NCI-H524 treated with DMSO at 0.1 percent for 48 hours (cell line): ENCODE data around the gene SPACA7.

Experiments
- DNase-seq: peaks from one replicate; lab custom pipeline; 2025; lab: John Stamatoyannopoulos, UW

Gene SPACA7

DNA sequence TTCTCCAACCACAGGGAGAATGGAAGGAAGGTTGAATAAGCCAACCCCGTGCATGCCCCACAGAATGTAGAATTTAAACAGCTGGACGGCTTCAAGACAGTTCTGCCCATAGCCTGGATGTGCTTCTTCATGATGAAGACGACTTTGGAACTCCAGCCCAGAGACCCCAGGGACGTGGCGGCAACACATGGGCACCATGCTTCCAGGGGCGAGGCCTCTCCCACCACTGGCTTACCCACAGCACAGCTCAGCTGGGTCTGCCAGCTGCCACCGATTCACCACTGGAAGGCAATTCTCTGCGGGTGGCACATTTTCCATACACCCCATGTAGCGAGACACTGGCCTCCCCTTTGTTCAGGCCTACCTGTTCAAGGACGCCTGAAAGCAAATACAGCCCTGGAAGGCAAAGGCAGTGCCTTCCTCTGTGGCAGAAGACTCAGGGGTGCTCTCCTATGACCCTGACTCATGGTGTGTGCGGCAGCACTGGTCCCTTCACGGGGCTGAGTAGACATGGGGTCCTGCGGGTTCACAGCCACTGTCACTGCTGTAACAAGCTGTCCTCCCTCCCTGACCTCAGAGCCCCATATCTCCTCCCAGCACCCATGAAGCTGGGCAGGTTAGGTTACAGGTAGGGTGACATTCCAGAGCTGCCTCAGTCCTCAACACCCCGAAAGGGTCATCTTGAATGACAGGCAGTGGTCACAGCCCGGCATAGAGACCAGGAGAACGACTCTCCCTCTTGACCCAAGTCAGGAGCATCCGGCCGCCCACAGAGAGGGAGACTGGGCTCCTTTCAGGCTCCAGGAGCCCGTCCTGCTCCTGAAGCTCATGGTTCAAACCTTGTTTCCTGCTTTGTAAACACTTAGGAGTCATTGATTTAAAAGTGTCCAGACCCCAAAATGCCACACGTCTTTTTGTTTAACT, 72.7 kb downstream of the SPACA7 start:
- no peak for DNase-seq

DNA sequence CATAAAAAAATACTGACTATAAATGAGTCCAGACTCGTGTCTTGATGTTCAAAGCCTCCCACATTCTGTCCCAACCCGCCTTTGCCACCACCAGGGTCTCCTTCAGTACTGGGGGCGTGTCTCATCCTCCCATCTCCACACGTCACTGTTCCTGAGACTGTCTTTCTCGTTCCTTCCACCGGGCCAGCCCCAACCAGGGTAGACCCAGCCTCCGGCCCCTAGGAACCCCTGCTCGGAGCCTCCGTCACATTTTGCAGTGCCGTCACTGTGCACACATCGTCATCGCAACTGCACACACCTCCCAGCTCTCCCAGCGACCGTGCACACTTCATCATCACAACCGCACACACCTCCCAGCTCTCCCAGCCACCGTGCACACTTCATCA, 73.4 kb downstream of the SPACA7 start:
- DNase-seq, result no peak

DNA sequence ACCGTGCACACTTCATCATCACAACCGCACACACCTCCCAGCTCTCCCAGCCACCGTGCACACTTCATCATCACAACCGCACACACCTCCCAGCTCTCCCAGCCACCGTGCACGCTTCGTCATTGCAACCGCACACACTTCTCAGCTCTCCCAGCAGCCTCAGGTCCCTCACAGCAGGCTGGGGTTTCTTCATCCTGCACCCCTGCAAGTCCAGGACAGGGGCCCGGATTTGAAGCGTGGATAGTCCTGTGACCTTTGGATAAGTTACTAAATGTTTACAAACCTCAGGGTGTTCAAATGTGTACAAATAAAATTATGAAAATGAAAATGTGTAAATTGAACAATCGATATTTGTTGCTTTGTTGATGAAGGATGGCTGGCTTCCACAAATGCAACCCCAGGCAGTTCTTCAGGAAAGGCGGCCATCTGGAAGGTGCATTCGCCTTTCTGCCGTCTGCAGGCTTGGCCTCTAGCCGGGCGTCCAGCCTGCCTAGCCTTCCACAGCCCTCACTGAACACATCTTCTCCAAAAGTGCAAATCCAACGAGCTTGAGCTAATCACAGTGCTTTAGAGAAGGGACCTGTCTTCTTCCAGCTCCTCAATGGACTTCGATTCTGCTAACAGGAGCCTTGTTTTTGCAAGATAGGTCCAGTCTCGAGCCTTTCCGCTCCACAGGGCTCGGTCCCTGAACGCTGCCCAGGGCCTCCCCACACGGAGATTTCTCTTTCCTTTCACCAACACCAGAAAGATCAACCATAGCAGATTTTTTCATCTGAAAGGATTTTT, 74.2 kb downstream of the SPACA7 start:
- DNase-seq, result no peak

DNA sequence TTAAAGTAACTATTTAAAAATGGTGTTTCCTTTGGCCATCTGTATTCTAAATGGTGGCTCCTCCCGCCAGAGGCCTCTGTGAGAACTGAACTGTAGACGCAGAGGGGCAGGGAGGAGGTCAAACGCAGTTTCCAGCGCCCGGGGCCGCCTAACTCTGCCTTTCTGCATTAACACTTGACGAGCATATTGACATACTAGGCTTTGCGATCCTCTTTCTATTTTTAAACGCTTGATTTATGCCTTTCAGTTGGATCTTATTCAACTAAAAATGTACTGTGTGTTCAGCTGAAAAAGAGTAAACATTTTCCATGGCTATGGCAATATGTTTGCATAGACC, 74.7 kb downstream of the SPACA7 start:
- DNase-seq, result no peak

DNA sequence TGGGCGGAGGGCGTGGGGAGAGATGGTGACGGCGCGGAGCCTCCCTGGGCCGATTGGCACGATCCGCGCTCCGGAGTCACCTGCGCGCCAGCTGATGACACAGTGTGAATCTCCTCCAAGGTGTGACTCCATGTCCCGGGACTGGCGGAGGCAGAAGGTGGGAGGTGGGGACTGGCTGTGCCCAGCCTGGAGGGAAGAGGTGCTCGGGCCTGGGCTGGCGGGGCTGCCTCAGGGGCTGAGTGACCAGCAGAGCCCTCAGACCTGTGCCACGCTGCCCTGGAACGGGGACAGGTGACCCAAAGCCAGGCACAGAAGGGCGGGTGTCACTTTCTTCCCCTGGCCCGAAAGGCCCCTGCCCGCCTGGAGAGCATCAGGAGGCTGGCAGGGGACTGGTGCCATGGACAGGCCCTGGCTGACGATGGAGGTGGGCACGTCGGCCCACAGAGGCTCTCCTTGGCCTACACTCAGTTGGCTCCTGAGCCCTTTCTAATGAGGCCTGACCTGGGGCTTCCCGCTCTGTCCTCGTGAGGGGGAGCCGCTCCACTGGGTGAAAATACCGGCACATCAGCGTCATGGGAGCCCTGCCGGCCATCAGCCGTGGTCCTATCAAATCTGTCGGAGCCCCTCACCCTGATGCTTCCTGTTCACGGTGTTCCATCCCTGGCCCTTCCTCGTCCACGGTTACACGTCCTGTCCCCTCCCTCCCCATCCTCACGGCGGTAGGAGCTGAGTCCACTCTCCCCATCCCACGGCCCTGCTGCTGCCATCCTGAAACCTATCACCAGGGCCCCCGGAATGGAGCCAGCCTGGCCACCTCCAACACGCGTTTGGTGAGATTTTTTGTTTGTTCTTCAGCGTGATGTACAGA, 75.6 kb downstream of the SPACA7 start:
- DNase-seq, result no peak

DNA sequence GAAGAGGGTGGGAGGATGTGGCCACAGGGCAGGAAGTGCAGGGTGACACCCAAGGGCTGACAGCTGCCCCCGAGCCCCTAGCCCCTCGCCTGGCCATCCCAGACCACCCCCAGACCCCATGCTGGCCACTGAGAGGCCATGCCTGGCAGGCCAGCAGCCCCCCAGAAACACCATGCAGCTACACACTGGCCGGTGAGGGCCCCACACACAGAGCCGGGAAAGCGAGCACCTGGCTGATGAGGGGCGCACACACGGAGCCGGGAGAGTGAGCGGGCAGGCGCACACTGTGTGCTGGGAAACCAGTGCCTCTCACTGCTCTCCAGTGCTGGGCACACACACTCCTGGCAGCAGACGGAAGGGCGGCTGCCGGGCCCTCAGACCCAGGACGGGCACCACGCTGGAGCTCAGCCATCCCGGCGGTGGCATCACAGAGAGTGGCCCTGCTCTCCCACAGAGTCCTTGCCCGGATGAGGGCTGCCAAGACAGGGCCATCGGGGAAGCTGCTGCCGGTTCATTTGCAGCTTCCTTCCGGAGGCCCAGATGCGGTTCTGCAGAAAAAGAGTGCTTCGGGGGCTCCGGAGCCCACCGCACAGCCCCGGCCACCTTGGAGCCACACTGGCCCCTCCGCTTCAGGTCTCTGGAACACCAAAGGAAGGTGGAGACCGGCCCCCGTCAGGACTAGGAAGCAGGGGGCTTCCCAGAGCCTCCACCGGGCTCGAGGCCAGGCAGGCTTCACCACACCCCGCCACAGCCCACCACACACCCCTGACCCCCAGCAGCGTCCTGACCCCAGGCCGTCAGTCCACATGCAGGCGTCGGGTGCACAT, 76.4 kb downstream of the SPACA7 start:
- DNase-seq, result no peak

DNA sequence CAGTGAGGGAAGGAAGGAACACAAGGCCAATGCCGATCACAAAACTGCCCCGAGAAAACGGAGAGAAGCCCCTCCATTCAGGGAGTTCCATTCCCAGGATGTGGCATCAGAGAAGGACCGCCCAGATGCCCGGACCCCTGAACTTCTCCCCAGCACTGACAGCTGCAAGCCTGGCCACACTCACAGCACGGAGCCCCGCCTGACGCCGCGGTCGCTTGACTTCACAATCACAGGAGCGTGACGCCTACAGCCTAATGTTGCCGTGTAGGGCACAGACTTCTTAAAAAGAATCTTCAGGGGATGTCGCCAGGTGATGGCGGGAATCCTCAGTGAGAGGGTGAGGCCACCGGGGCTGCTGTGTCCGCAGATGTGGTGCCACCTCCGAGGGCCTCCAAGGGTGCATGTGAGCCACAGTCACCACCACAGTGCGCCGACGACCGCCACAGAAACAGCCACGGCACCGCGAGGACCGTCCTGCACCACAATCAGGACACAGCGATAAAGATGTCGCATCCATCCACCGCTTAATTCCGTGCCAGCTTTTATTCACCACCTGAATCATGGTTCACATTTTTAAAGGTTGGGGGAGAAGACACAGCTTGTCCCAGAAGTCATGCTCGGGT, 77.2 kb downstream of the SPACA7 start:
- DNase-seq, result no peak

DNA sequence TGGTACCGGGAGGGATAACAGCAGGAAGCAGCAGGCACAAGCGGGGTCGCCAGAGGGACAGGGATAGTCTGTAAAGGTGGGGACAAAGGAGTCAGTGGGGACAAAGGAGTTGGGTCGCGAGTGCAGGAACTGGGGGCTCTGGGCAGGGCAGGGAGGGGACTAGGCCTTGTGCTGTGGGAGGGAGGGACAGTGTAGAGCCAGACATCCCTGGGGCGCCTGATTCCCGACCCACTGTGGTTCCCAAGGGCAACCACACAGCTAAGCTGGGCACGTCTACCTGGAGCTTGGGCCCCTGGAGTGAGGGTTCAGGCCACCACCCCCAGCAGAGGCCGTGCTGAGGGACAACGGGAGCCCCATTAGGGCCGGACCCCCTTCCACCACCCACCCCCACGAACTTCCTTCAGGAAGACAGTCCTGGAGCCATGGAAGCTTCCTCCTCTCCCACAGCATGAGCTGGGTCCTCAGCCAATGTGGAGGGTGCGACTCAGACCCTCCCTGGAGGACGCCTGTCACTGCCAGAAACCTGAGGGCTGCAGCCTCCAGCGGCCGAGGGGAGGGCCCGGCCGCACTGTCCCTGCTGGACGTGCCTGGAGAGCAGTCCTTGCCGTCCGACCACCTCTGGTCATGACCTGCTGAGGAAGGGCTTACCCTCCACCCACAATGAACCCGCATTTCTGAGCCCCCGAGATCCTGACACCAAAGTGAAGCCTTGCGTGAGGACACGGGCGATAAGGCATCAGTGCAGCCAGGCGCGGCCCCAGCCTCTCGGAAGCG, 77.9 kb downstream of the SPACA7 start:
- DNase-seq, result no peak

DNA sequence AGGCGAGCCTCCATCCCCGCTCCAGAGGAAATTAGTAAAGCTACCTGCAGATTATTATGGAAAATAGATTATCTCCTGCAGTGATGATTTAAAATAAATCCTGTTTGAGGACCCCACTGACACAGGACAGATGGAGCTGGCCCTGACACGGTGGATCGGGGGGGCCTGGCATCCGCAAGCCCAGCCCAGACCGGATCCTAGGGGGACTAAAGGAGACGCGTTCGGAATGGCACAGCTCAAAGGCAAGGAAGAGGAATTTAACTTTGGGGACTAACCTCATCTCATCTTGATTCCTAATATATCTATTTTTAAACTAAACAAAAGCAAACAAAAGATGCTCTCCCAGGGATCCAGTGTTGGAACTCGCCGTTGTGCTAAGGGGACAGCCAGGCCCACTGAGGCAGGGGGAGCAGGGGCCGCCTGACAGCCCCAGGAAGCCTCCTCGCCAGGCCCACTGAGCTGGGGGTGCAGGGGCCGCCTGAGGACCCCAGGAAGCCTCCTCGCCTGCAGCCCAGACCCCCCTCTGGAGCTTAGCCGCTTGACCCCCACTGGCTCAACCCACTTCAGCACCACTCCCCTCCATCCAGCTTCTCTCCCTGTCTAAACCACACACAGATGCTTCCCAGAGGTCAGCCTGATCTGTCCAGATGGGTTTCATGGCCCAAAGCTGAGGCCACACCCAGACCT, 78.6 kb downstream of the SPACA7 start:
- DNase-seq, result peak; percentile 6

DNA sequence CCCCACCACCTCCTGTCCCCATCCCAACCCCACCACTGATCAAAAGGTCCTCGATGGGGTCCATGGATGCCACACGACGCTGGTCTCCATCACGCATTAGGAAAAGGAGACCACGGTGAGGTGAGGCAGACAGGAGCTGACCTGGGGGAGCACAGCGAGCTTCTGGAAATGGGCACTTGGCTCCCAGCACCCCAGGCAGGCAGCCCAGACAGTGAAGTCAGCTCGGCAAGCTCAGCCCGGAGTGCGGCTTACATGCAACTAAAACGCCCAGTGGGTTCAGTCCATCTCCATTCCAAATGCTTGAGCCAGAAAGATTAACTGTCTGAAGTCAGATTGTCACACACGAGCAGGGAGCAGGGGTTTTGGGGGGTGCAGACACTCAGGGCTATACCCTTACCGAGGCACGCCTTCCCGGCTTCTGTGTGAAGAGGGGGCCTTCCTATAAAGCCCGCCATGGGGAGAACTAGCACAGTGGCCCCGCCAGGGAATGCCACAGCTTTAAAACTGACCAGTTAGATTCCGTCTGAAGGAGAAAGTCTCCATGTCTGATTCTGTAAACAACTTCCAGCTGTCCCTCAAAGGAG, 79.4 kb downstream of the SPACA7 start:
- no peak for DNase-seq

DNA sequence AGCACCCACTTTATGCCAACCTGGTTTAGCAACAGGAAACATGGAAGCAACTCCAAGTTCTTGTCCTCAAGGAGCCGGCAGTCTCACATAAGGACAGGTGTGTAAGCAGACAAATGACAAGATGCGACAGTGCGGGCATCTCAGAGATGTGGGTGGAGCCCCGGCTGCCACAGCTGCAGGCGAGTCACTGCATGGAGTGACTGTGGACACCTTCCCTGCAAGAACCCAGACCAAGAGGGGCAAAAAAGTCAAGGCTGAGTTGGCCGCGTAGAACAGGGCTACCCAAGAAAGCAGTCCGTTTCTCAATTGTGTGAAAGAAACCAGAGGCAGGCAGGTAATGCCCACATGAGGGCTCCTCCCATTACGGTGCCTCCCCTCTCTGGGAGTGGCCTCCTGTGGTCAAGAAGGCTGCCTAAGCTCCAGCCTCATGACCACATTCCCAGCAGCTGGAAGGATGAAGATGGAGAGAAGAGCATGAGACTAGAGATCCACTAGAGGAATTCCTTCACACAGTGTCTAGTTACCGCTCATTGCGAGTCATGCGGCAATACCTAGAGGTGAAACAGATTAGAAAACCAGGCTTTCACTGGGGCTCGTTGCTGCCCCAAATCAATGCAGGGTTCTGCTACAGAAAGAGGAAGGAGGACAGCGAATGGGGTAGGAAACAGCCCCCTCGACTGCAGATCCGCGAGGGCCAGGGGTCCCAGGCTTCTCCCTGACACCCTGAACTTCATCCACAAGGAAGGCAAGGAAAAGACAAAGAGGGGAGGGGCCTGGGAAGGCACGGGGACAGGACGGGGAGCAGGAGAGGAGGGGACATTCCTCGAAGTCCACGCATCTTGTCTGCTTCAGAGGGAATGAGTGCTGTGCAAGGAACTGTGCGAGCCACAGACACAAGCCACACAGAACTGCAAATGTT, 80.2 kb downstream of the SPACA7 start:
- no peak for DNase-seq

DNA sequence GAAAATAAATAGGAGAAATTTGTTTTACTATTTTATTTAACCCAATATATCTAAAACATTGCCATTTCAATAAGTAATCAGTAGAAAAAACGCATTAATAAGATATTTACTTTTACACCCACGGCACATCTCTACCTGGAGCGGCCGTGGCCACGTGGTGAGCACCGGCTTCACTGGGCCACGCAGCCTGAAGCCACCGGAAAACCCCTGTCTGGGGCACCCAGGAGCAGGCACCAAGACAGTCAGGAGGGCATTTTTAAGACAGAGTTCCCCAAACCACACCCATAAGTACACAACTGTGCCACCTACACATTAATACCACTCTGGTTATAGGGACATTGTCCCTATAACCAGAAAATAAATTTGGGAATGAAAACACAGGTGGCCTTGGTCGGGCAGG, 80.9 kb downstream of the SPACA7 start:
- no peak for DNase-seq

DNA sequence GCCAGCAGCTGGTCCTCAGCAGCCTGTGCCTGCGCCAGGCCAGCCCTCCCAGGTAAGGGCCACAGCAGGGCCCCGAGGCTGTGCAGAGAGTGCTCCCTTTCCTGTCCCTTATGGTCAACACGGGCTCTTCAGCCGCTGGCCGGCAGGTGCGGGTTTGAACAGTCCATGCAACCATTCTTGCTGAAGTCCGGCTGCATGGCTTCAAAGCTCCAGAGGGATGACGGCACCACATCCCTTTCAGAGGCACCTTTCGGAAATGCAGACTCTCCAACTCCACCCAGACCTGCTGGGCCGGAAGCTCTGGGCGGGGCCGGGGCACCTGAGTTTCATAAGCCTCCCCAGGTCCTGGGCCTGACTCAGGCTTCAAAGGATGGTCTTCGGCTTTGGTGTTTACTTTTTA, 81.3 kb downstream of the SPACA7 start:
- DNase-seq, result no peak

DNA sequence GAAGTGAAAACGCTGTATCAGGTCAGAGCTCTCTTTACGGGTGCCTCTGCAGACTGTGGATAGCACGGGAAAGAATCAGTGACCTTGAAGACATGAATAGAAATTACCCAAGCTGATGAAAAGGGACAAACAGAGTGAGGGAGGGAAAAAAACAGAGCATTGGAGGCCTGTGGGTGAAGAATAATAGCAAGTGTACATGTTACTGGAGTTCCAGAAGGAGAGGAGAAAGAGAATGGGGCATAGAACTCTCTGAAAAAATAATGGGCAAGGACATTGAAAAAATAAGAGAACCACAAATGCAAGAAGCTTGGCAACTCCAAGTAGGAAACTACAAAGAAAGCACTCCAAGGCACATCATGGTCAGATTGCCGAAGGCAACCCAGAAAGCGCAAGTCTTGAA, 86.3 kb downstream of the SPACA7 start:
- DNase-seq, result no peak

DNA sequence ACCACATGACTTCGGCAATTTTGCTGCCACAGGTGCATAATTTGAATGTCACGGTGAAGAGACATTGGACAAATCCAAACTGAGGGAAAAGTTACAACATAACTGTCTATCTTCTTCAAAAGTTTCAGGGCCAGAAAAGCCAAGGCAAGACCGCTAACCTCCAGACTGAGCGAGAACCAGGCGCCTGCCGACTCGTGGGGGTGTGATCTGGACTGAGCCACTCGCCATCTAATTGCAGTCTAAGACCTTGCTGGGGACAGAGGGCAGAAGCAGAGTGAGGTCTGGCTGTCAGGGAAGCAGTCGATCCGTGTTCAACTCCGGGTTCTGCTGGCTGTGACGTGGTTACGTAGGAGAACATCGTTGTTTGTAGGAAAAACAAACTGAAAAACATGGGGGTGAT, 88.6 kb downstream of the SPACA7 start:
- DNase-seq, result no peak

DNA sequence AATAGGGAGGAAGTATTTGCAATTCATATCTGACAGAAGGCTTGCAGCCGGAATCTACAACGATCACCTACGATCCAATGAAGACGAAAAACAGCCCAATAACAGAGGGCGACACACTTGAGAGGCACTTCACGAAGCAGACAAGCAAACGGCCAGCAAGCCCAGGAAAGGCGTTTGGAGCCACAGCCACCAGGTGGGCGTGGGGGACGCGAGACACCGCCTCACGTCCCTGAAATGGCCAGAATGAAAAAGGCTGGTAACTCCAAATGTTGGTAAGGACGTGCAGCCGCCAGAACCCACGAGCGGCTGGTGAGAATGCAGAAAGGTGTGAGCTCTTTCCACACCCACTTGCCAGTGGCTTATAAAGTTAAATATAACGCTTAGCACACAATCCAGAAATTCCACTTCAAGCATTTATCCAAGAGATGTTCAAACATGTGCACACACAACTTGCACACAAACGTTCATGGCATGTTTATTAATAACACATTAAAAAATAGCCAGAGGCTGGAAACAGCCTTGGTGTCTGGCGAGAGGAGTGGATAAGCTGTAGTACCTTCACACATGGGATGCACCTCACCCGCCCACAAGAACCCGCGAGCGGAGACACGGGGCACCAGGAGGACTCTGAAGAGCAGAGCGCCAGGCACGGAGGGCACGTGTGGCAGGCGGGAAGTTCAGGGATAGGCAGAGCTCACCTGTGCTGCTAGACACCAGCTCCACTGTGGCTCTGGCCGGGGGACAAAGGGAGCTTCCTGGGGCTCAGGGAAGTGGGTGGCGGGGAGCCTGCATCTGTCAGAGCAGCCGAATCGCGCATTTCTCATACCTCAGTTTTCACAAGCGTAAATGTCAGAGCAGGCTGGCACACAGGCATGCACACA, 89.3 kb downstream of the SPACA7 start:
- DNase-seq, result no peak
